NCI-H1092 treated with DMSO at 0.1 percent for 48 hours (cell line): ENCODE results near the gene C3.
"Not testable (repeated sequence)": the region's sequence is repeated elsewhere in the genome, so short reads cannot be mapped to it uniquely, and the experiment has no call there.

Experiments used
- DNase-seq: peaks from one replicate; lab custom pipeline; 2025; lab: John Stamatoyannopoulos, UW

Gene C3

DNA sequence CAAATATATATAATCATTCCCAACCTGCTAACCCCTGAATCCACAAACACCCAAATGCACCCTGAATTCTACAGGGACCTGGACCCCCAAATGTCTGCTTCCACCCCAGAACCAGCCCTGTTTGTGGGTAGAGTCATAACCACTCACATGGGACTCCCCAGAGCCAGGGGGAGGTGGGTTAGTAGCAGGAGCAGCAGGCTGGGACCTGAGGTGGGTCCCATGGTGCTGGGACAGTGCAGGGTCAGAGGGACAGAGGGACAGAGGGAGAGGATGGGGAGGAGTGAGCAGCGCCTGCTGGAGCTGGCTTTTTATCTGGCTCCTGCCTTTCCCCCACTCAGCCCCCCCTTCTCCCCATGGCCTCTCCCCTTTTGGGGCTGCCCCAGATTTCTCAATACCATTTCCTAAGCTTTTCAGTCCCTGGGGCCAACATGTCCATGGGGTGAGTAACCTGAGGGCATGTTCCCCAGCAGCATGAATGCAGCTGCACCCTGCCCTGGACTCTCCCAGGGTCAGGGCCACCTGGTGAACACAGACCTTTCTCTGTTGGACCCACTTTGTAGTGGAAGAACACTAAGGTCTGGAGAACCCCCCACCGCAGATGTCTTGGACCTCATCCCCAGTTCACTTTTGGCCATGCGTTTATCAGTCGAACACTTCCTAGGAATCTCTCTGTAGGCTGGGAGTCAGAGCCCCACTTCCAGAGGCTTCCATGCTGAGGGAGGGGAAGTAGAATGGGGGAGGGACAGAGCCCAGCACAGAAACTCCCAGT is at the start of gene C3:
Gene C3 (minus strand): TSS at position 282 of the 769 bp plus-strand sequence. CDS start 61 bp downstream, at position 221.
- DNase-seq, result no peak

DNA sequence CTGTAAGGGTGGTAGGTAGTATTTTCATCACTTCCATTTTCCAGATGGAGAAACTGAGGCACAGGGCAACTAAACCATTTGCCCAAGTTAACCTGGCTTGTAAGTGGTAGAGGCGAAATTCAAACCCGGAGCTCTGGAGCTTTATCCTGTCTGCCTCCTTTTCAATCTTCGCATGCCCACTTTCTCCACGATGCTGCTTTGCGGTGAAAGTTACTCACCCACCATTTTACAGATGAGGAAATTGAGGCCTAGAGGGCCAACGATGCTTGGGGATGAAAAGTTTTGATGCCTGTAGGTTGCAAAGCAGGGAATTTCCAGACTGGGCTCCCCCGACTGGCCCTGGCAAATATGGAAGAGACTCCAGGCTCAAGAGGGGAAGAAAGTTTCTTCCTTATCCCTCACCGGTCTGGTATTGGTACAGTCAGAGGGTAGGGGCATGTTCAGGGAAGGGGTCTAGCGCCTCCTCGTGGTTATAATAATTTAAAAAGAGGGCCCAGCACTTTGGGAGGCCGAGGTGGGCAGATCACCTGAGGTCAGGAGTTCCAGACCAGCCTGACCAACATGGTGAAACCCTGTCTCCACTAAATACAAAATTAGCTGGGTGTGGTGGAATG is 48.7 kb upstream of the C3 start:
- no peak for DNase-seq

DNA sequence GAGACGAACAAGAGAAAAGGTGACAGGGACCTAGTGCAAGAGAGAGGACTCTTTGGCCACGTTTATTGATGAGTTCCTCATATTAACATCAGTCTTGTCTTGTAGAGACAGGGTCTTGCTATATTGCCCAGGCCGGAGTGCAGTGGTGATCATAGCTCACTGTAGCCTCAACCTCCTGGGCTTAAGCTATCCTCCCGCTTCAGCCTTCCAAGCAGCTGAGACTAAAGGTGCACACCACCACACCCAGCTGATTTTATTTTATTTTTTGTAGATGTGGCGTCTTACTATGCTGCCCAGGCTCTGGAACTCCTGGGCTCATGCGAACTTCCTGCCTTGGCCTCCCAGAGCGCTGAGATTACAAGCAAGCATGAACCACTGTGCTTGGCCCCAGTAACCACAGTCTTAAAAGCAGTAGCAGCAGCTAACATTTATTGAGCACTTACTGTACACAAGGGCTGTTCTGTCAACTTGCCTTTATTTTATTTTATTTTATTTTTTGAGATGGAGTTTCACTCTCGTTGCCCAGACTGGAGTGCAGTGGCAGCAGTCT is 47.9 kb upstream of the C3 start:
- no peak for DNase-seq

DNA sequence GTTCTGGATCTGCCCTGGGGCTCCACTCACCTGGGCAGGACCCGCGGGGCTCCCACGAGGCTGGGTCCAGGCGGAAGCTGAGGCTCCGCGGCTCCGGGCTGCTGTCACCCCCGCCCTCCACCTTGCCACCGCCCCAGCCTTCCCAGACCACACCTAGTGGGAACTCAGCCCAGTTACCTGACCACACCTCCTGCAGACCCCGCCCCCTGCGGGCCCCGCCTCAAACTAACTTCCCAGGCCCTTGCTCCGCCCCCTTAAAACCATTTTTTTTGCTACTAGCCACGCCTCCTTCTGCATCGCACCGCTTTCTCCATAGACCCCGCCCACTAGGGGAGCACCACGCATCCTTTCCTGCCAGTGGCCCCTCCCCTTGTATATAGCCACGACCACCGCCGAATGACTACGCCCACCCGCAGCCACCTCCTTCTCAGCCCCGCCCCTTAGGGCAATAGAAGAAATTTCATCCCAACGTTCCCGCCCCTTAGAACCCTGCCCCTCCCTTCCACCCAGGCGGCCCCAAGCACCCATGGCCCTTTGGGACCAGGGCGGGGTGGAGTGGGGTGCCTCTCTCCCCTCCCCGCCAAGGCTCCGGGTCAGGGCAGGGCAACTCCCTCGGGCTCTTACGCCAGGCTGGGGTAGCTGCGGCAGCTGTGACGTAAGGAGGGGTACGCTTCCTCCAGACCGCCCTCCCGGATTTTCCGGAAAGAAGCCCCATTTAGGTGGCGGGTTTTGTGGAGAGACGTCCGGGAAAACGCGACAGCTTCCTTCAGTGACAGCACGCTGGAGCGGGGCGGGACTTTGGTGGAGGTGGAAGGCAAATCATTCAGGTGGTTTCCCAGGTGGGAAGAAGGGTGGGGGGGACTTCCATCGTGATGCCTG is 47.1 kb upstream of the C3 start, which contains the start of gene SH2D3A:
Gene SH2D3A (minus strand): TSS at position 79 of the 879 bp plus-strand sequence. CDS start 3,687 bp downstream, outside the sequence.
- DNase-seq, result no peak

DNA sequence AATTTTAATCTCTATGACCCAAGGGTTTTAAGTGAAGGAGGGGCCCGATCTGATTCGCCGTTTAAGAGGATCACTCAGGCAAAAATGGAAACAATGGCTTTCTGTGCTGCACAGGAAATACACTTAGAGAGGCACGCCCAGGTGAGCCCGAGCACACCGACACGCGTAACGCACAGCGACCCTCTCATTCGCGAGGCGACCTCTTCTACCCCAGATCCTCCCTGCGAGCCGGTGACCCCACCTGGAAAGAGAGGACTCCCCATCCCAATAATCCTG is 46.6 kb upstream of the C3 start:
- no peak for DNase-seq

DNA sequence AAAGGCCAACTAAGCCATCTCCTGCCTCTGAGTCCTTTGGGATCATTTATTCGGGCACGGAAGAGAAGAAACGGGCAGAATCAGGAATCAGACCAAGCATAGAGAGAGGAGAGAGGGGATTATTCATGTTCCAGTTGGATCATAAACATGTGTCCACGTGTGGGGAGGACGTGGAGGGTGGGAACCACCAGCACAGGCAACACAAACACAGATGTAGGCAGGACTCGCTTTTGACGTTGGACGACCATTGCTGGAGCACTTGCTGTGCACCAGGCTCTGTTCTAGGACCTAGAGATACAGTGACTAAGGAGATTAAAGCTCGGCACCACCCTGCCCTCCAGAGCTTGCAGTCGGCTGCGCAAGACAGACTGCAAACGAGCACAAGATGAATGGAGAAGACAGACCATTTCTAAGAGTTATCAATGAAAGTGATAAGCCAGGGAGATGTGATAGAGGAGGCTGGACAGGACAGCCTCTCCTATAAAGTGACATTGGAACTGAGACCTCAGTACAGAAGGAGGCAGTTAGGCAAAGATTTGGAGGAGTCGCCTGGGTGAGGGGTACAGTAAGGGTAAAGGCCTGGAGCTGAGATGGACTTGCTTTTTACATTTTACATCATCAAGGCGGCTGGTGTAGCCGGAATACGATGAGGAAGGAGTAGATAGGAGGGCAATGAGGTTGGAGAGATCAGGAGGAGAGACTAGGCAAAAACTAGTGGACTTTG is 46.1 kb upstream of the C3 start:
- no peak for DNase-seq

DNA sequence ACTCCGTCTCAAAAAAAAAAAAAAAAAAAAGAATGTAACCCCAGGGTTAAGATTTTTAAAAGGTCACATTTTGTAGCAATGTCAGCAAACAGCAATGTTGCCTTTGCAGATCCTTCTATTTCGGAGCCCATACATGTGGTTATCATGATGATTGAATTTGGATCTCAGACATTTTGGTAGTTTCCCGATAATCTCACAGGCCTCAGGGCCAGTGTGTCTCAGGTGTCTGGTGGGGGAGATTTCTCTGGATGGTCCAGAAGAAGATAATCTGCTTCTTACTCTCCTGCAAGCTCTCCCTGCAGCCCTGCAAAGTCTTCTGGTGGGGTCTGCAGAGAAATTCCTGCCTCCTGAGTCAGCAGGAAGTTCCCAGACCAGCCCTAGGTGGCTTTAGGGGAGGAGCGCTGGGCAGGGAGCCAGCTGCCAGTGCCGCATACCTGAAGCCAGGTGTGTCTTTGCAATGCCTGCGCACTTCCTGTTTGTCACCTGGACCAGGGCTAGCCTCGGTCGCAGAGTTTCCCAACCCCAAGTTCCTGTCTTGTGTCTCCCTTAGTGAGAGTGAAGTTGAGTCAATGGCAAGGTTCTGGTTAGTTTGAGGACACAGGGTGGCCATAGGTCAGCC is 45.4 kb upstream of the C3 start:
- no peak for DNase-seq

DNA sequence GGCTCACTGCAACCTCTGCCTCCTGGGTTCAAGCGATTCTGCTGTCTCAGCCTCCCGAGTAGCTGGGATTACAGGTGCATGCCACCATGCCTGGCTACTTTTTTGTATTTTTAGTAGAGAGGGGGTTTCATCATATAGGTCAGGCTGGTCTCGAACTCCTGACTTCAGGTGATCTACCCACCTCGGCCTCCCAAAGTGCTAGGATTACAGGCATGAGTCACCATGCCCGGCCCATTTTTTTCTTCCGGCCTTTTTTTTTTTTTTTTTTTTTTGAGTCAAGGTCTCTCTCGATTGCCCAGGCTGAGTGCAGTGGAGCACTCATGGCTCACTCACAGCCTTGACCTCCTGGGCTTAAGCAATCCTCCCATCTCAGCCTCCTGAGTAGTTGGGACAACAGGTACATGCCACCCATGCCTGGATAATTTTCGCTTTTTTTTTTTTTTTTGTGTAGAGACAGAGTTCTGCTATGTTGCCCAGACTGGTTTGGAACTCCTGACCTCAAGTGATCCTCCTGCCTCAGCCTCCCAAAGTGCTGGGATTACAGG is 41.9 kb upstream of the C3 start:
- DNase-seq, result not testable (repeated sequence)

DNA sequence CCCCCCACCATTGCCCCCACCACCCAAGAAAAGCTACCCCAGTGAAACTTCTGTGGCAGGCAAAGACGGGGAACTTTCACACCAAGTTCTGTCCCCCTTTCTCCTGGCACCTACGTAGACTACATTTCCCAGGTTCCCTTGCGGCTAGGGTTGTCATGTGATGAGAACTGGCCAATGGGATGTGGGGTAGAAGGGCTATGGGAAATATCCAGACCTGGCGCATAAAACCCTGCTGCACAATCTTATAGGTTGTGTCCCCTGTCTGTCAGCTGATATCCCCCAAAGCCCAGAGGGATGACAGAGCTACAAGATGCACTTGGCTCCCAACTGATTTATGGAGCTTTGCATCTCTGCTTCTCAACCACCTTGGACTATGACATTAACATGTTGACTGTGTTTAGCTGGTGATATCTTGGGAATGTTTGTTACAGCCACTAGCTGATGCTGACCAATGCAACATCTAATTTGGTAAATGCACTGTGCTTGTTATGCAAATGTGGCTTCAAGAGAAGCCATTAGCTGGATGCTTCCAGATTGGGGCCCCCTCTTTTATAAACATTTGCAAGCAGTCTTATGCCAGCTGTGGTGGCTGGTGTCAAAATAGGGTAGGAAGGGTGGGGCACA is 40.7 kb upstream of the C3 start:
- no peak for DNase-seq

DNA sequence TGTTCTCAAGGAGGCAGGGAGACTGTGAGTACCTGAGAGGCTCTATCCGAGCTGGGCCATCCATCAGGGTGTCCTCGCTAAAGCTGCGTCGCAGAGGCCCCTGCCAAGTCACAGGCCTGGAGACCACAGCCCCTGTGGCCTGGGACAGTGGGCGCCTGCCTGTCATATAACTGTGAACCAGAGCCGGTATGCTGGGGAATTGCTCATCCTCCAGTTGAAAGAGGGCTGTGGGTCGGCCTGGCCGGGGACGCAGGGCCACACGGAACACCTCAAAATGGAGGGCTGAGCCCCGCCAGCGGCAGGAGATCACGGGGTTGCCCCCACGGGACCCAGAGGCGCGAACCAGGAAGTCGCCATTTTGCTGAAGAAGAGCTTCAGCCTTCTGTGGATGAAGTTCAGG is 40.2 kb upstream of the C3 start:
- DNase-seq, result no peak

DNA sequence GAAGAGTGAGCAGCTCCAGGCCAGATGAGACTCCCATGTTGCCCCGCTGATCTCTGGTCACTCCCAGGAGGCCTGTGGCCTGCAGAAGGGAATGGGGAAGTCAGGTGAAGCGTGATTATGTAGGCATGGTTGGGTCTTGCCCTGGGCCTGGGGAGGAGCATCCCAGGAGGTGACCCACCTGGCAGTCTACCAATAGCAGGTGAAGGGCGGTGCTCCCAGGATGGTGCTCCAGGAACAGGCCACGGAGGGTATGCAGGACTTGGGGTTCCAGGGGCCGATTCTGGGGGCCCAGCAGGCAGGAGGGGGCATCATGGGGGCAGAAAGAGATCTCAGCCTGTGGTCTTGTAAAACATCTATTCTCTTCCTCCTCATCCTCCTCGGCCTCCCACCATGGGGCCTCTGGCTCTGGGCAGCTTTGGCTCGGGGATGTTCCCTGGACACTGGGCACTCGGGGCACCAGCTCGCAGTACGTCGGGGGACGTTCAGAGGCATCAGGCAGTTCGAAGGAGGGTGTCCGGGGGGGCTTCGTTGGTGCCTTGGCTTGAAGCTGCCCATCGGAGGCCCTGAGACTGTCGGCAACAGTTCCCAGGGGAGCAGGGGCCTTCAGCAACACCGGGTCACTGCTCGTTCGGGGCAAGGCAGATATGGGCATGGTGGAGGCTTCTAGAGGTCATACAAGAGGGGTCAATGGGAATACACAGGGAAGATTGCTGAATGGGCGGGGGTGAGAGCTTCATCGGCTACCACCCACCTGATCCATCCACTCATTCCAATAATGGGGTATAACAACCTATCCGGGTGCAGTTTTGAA is 34.4 kb upstream of the C3 start:
- no peak for DNase-seq

DNA sequence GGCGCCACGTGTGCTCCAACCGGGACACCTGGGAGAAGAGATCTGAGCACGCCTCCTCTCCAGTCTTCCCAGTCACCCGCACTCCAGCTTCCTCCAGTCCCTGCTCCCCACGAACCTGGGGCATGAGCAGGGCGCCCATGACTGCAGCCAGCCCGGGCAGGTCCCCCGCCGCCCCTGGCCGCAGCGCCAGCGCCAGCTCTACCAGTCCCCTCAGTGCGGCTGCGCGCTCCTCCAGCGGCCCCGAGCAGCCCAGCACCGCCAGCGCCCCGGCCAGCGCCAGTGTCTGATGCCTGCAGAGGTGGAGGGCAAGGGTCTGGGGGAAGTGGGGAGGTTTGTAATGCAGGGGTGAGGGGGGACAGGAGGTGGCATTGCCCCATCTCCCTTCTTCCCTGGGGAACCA is 33.7 kb upstream of the C3 start:
- no peak for DNase-seq

DNA sequence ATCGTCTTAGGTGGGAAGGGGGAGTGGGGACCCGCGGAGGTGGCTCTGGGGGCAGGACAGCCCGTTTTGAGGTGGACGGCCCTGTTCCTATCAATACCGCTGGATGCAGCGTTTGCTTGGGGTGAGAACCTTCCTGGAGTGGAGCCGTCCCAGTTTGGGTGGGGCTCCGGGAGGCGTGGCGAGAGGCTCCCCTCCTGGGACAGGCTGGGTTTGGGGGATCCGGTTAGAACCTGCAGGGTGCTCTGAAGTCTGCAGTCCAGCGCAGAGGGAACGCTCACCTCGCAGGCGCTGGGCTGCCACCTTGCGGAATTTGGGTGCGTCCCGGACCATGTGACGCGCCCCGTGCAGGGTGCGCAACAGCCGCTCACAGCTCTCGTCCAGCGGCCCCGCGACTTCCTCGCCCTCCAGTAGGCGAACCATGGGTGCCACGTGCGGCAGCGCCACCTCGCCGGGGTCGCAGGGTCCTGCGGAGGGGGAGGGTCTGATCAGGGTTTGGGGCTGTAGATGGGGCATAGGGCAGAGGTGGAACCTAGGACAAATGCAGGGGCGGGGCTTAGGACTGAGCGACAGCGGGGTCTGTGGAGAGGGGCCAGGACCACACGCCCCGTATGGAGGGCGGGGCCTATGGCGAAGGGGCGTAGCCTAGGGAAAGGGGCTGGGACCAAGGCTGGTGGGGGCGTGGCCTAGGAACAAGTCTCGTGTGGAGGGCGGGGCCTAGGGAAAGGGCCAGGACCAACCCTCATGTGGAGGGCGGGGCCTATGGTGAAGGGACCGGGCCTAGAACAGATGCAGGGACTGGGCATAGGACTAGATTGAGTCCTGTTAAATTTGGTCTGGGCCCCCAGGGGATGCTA is 33.0 kb upstream of the C3 start:
- DNase-seq, result no peak

DNA sequence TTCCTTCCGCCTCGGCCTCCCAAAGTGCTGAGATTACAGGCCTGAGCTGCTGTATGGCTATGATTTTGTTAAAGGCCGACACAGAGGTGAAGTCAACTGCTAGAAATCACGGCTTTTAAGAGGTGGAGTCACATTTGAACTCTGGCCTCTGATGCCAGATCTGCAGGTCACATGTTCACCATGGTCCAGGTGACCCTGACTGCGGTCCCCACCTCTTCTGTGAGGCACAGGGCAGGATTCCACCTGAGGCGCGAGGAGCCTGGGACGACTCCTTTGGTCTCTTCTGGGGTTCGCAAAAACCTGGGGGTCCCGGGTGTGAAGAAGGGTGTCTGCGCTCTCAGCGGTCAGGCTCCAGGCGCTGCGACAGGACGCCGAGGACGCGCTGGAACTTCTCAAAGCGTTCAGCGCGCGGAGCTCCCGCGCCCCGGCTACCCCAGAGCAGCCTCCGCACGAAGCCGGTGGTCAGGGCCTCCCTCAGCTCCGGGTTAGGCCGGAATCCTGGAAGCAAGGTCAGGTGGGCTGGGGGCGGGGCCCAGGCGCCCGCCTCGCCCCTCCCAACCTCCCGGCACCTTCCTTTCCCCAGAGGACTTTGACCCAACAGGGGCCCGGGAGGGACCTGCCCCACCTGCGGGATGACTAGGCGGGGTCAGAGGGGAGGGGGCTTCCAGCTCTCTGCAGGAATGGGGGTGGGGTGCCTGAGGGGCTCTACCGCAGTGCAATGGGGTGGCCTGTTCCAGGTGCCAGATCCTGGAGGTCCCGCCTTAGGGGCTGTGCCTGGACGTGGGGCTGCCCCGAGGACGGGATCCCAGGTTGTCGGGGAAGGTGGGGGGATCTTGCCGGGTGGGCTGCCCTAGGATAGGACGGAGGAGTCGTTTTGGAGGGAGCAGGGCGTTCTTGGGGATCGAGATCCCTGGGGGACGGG is 32.1 kb upstream of the C3 start:
- no peak for DNase-seq

DNA sequence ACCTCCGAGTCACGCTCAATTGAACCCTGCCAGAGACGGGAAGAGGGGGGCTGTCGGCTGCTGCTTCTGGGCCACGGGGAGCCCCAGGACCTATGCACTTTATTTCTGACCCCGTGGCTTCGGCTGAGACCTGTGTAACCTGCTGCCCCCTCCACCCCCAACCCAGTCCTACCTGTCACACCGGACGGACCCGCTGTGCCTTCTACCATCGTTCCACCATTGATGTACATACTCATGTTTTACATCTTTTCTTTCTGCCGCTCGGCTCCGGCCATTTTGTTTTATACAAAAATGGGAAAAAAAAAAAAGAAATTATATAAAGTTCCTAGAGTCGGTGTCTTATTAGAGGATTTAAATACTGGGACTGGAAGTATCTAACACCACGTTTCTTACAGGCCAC is 30.7 kb upstream of the C3 start:
- DNase-seq, result no peak

DNA sequence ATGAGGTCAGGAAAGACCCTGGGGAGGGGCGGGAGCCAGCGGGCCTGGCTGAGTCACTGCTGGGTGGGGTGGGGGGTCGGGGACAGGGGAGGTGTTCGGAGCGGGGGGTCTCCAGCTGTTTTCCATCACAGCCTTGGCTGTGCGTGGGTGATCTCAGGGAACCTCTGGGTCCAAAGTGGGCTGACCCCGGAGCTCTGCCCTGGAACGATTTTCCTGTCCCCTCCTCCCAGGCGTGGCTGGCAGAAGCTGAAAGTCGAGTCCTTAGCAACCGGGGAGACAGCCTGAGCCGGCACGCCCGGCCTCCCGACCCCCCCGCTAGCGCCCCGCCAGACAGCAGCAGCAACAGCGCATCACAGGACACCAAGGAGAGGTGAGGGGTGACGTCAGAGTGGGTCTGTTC is 29.6 kb upstream of the C3 start:
- no peak for DNase-seq

DNA sequence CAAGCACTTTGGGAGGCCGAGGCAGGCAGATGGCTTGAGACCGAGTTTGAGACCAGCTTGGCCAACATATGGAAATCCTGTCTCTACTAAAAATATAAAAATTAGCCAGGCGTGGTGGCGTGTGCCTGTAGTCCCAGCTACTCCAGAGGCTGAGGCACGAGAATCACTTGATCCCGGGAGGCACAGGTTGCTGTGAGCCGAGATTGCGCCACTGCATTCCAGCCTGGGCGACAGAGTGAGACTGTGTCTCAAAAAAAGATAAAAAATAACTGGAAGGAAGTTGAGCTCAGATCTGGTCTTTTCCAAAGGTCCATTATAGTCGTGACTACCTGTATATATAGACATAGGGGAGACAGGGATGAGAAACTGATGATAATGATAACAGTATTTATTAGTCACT is 28.1 kb upstream of the C3 start:
- DNase-seq, result not testable (repeated sequence)

DNA sequence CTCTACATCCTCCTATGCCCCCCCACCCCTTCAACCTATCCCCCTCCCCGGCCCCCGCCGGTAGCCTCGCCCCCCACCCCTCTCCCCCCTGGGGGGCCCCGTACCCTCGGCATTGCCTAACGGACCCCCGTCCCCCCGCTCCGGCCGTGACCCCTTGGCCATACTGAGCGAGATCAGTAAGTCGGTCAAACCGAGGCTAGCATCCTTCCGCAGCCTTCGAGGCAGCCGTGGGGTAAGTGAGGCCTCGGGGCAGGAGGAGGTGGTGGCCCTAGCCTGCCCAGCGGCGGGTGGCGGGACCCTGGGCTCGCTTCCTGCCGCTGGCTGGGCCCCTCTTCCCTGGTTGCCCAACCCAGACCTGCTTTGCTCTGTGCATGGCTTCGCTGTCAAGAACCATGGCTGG is 25.5 kb upstream of the C3 start:
- DNase-seq, result no peak
